Measurements from ENCODE around the gene FBRSL1.

FBRSL1 gene

DNA sequence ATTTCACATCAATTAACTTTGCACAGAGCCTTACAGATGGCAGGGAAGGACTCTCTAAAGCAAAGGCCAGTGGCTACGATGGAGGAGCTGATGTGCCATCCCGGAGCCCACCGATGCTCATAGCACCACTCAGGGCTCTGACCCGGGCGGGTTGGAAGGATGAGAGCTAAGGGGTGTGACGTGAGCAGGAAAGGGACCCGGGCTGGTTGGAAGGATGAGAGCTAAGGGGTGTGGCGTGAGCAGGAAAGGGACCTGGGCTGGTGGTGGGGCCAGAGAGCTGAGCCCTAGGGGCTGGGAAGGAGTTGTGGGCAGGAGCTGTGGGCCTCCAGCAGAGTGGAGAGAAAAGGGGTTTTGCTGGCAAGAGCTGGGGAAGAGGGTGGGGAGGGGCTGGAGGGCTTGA lies 3.8 kb upstream of the FBRSL1 start:
- DNase-seq, result no peak

DNA sequence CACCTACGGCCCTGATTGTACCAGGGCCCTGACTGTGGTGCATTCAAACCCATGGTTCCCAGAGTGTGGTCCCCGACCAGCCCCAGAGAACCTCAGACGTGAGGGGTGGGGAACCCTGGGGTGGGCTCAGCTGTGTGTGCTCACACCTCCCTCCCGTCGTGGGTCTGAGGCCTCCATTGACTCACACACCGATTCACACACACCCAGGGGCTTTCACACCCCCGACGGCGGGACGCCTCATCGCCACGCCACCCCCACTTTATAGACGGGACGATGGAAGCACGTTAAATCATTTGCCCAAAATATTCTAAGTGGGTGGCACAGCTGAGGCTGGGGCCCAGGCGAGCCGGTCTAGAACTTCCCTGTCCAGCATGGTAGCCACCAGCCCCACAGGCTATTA lies 3.4 kb upstream of the FBRSL1 start:
- DNase-seq, result no peak

DNA sequence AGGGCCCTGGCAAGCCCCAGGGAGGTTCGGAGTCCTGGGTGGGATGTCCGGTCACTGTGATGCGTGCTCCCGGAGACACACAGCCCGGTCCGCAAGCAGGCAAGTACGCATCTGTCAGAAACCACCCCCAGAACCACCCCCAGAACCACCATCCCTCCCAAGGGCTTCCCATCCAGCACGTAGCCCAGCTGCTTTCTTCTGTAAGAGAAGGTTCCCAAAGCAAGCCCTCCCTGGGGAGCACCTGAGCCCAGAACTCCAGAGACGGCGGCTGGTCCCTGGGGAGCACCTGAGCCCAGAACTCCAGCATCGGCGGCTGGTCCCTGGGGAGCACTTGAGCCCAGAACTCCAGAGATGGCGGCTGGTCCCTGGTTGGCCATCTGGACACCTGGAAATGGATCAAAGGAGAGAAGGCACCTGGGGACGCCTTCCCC lies 2.6 kb upstream of the FBRSL1 start:
- no peak for DNase-seq

DNA sequence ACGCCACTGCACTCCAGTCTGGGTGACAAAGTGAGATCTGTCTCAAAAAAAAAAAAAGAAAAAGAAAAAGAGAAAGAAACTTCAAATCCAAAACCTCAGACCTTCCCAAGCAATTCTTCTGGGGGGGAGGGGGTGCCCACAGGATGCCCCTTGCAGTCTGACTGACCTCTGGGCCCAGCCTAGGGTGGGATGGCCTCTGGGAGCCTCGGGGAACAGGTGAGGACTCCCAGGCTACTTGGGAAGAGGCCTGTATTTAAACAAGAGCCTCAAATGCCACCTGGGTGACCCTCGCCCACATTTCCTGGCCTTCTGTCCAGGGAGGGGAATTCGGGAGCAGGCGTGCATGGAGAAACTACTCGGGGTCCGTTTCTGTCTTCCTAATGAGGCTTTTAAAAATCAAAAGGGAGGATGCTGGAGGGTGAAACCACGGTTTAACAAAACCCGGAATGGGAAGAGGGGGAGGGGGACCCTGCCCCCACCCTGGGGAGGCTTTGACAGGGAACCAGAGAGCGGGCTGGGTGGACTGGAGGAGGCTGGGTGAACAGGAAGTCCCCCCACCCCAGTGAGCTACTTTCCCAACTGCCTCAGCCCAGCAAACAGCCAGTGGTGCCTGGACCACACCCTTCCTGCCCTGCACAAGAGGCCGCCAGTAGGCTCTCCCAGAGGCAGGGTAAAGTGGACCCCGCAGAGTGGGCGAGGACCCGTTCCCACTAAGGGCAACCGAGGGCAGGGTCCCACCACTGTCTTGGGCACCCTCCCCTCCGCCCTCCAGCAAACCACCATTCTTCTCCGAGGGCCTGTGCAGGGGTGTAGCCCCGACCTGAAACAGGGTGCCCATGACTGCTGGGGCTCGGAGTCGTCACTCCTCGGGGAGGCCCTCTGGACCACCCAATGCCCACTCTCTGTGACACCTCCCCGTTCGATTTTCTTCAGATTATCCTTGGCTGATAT lies 1.5 kb upstream of the FBRSL1 start:
- no peak for DNase-seq

DNA sequence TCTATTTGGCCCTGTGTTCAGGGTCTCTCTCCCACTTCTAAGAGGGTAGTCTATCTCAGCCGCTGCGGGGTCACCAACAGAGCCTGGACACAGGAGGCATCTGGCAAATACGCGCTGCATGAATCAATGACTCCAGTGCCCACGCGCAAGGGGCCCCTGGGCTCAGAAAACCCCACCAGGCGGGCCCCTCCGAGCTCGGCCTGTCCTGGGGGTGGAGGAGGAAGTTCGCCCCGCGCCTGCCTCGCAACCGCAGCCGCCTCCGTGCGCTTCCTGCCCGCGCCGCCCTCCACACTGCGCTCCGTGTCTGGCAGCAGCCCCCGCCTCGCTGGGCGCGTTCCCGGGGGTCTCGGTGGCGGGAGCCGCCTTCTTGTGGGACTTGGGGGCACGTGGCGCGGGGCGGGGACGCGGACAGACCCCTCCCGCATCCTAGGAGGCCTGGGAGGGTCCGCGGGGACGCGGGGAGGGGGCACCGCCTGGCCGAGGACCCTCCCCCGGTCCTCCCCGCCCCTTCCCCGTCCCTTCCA lies 811 bp upstream of the FBRSL1 start:
- no peak for DNase-seq

DNA sequence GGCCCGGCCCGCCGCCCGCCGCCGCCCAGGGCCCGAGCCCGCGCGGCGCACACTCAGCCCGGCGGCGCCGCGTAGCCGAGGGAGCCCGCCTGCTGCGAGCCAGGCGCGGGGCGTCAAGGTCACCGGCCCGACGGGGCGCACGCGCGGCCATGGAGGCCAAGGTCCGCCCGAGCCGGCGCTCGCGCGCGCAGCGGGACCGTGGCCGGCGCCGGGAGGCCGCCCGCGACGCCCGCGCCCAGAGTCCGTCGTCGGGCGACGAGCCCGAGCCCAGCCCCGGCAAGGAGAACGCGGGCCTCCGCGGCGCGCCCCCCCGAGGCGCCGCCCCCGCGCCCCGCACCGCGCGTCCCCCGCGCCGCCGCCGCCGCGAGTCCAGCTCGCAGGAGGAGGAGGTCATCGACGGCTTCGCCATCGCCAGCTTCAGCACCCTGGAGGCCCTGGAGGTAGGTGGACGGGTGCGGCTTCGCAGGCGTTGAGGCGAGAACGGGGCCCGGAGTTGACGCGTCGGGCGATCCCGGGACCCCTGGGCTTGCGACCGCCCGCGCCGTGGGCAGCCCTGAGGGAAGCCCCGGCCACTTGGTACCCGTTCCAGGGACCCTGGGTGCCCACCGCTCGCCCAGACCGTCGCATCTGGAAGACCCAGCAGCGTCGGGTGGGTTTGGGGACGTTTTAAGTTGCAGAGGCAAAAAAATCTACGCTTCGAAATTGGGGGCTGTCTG lies 629 bp downstream of the FBRSL1 start:
- no peak for DNase-seq

DNA sequence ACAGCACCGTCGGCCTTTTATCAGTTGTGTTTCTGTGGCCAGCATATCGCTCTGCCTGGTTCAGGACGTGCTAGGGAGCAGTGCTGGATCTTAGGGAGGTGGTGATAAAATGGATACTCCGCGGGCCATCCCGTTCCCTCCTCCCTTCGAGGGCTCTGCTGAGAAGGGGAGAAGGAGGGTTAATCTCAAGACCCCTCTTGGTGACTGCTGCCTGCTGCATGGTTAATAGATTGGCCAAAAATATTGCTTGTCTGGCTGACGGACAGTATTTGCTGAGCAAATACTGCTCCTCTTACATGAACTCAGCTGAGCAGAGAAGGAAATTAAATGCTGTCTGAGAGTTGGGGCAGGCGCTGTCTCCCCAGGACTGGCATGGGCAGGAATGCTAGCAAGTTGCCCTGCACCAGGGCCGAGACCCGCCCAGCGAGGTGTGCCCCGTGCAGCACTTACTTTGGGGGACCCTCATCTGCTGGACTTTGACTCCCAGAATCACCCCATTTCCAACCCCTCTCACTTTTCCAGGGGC lies 1.2 kb downstream of the FBRSL1 start:
- no peak for DNase-seq

DNA sequence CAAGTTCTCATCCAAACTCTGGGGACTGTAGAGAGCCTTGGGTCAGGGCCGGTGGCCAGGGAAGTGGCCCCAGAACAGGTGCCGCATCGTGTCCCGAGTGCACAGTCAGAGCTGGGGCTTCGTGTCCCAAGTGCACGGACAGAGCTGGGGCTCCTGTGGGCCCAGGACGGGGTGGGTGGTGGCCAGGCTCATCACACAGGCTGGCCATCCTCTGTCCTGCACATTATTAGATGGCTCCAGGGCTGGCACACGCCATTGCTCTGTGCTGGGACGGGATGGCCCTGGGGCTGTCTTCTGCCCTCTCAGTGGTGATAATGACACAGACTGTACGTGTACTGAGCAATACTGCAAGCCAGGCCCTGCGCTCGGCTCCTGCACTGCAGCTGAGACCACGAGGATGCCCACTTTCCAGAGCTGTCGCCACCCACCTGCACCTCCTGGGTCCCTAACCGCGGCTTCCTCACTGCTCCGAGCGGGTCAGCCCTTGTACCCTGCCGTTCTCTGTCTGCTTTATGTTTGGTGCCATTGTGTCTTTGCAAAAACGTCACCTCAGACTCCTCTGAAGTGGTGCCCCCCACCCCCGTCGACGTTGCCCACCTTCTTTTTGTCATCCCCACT lies 1.9 kb downstream of the FBRSL1 start:
- DNase-seq, result no peak

DNA sequence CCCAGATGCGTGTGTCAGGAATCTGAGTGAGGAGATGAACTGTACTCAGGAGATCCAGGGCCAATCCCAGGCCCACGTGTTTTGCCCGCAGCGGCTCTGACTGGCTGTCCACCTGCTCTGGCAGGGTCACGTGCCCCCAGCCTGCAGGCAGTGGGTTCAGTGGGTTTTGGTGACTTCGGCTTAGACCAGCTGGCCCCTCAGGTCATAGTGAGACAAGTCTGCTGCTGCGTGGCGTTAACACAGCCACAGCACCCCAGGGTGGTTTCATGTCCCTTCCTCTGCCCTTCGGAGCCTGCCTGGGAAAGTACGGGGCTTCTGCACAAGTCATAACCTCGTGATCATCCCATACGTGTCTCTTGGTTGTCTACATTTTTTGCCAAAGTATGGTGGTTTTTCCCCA lies 2.6 kb downstream of the FBRSL1 start:
- no peak for DNase-seq

DNA sequence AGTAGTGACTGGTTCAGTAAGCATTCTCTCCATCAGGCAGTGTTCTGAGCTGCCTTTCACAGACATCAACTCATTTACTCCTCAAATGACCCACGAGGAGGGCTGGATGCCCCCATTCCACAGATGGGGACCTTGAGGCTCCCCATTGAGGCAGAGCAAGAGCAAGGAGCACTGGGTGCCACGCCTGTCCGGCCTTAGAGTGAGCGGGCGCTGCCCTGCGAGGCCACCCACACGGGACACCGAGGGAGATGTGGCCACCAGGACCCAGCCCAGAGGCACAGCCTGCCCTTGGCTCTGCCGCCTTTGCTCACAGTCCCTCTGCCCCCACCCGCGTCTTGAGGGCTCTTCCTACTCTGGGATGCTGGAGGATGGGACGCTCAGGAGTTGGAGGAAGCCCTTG lies 3.0 kb downstream of the FBRSL1 start:
- no peak for DNase-seq

DNA sequence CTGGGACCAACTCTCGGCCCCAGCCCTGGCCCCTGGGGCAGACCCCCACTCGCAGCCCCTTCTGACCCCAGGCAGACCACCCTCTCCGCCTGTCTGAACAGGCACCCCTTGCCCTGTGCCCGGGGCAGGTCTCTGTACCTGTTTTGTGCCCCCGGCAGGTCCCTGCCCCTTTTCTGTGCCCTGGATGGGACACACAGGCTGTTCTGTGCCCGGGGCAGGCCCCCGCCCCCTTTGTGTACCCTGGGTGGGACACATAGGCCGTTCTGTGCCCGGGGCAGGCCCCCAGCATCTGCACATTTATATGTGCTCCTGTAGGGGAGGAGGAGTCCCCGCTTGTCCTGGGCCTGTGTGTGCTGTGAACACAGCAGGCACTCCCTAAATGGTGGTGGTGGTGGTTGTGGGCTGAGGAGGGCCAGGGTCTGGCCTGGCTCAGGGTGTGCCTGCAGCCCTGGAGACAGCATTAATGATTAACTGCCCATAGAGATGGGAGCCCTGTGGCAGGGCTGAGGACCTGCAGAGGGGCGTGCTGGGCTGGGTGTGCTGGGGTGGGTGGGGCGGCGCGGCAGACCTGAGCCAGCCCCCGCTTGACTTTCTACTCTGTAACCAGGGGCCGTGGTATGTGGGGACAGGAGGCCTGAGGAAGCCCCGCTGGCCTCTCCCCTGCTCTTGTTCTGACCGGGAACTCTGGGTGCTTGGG lies 3.7 kb downstream of the FBRSL1 start:
- no peak for DNase-seq

DNA sequence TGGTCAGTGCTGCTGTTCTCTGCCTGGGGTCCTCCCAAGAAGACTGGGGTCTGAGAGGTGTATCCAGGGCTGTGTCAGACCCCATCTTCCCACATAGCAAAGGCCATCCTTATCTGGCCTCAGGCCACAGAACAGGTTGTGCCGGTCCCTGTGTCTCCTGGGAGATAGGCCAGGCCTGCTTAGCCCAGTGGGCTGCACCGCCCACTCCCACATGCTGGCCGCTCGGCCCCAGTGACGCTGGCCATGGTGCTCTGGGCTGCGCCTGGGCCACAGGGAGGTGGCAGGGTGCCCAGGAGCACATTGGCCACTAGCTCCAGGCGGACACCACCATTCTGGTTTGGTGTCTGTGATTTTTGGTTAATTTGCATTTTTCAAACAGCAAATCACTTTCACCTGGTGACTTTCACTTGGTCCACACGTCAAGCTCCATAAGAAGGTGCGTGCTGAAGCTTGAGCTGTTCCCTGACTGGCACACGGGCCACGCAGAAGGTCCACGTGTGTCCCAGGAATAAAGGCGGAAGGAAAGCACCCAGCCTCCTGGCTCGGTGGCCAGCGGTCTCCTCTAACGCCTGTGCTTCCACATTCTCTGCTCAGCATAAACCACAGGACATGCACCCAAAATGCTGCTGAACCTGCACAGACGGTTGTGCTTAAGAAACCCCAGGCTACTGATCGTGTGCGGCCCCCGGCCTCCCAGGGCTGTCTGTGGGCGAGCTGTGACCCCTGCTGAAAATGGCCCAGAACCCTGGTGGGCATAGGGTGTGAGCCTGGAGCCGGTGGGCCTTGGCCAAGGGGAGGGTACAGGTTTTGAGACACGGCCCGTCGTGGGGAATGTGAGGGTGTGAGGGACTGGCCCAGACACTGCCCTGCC lies 4.6 kb downstream of the FBRSL1 start:
- no peak for DNase-seq

DNA sequence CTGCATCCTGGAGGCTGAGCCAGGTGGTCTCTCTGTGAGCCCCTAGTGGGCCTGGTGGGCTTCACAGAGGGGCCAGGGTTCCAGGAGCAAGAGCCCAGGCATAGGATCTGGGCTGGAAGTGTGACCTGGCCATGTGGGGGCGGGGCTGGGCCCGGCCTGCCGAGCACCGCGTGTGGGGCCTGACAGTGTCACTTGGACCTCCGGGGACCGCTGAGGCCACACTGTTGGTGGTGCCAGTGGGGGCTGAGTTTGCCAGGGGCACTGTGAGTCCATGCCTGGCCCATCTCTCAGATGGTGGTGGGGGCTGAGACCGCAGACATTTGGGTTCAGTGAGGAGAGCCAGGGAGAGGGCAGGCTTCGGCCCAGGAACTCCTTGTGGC lies 5.2 kb downstream of the FBRSL1 start:
- DNase-seq, result no peak

DNA sequence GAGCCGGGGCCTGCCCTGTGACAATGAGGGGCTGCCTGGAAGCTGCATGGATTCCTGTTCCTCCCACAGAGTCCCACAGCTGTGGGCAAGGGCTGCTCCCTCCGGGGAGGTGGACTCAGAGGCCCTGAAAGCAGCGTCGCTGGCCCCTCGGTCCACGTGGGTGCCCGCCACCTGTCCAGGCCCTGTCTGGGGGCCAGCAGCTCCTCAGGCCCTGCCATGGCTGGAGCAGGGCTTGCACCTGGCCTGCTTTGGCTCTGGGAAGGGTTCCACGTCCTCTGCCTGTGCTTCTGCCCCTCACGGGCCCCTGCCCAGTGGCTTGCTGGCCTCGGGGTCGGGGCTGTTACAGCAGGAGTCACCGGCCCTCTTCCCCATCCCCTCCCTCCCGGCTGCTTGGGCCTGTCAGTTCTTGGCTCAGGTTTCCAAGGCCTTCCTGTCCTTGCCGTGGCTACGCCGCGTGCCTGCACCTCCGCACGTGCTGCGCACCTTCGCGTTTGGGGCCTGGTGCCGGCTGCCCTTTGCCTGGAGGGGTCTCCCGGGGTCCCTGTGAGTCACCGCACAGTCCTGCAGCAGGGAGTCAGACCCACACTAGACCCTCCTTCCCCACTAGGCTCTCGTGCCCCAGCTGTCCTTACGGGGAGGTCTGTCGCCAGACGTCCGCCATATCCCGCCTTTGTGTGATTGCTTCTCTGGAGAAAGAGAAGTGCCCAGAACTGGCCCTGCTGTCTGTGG lies 5.8 kb downstream of the FBRSL1 start:
- no peak for DNase-seq

DNA sequence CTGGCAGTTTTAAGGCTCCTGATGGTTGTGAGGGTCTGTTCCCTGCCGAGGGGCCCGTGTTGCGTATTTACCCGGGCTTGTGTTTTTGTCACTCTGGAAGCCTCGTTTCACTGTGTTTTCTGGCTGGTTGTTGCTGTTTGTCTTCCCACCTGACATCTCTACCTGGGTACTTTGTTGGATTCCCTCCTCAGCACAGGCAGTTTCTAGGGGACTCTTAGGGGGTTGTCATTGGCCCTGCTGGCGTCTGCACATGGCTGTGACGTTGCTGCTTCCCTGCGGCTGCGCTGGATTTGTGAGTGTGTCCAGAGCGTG lies 6.4 kb downstream of the FBRSL1 start:
- DNase-seq, result no peak

DNA sequence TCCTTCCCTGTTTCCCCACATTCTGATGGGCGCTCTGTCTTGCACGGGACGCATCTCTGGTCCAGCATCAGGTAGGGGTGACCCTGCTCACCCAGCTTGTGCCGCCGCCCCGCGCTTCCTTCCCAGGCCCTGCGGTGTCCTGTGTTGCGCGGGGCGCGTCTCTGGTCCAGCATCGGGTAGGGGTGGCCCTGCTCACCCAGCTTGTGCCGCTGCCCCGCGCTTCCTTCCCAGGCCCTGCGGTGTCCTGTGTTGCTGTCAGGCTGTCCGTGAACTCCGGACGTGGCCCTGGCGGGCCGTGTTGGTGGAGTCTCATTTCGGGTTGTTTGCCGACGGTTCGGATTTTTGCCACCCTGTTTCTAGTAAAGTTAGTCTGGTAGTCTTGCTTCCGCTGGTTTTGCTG lies 6.8 kb downstream of the FBRSL1 start:
- DNase-seq, result no peak

DNA sequence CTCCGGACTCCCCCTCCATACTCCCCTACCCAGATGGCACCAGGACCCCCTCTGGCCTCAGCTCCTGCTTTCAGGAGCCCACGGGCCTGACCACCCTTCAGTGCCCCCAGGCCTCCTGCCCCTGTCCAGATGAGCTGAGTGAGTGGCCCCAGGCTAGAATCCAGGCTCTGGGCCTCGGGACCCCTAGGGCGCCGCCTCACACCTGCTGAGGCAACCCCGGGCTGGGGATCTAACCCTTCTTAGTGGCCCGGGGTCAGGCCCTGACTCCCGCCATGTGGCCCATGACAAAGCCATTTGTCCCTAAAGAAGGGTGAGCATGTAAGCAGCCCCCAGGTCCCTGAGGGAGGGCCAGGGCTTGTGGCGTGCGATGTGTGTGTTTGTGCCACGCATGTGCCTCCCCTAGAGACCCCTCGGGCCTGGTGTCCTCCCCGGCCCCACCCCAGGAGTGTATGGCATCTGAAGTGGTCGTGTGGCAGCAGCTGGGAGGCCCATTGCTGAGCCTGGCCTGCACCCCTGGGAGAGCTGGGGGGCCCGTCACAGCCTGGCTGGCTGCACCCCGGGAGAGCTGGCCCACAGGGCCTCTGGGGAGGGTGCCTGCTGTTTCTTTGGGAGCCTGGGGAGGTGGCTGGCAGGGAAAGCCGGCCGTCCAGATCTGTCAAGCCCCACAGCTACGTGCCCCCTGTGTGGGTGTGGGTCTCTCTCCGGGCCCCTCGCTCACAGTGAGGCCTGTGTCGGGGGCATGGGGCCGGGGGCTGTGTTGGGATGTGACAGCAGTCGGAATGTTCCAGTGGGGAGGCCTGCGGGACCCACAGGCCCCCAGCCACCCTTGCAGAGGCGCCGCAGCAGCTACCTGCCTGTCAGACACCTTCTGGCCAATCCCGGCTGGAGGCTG lies 7.8 kb downstream of the FBRSL1 start:
- no peak for DNase-seq

DNA sequence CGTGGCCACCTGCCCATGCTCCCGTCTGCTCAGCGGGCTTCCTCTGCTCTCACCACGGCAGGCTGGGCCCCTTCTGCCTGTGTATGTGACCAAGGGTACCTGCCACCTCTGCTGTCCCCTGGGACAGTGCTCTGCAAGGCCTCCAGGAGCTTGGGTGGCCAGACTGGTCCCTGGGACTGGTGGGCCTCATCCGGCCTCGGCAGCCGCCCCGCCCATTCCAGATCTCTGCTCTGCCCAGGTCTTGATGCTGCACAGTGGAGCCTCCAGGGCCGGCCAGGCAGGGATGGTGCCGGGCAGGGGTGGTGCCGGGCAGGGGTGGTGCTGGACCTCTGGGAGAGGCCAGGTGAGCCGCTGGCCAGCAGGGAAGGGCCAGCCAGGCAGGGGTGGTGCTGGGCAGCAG lies 9.0 kb downstream of the FBRSL1 start:
- no peak for DNase-seq

DNA sequence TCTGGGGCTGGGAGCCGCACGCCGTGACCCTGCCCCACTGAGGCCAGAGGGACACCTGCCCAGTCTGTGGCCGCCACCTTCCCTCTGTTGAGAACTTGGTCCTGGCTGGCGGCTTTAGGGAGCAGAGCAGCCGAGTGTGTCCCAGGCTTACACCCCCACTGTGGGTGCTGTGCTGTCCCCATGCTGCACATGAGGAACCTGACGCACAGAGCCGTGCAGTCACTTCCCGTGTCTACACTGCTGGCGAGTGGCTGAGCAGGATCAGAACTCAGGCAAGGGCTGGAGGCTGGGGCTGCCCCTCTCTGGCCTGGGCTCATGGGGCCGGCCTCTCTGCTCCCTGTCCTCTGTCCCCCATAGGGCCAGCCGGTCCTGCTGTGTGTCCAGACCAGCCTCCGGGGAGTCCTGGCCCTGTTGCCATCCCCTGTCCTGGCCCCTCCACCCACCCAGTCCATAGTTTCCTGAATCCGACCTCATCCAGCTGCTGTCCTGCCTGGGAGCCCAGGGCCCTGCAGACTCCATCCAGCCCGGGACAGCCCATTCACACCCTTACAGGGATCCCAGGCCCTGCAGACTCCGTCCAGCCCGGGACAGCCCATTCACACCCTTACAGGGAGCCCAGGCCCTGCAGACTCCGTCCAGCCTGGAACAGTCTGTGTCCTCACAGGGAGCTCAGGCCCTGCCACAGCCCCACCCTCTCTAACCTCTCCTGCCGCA lies 10.3 kb downstream of the FBRSL1 start:
- no peak for DNase-seq

DNA sequence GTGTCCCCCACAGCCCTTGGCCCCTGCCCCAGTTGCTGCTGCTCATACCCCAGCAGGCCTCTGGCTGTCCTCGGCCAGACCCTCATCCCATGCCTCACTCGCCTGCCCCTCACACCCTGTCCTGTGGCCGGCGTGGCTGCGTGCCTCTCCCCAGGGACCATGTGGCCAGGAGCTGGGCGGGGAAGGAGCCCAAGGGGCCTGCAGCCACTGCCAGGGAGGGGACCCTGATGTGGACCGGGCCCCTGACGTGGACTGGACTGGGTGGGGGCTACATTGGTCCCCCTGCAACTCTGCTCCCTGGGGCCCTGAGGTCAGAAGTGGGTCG lies 10.9 kb downstream of the FBRSL1 start:
- no peak for DNase-seq

All from fibroblast of upper back skin (primary cell).